ENCODE results near the gene OTOS.

- no peak for TF ChIP-seq GABPA (IDR thresholded peaks at IDR 0.05 in 1 of 2, conservative IDR thresholded peaks at IDR 0.05 in 1 of 2)
- TF ChIP-seq, protein P1, sequence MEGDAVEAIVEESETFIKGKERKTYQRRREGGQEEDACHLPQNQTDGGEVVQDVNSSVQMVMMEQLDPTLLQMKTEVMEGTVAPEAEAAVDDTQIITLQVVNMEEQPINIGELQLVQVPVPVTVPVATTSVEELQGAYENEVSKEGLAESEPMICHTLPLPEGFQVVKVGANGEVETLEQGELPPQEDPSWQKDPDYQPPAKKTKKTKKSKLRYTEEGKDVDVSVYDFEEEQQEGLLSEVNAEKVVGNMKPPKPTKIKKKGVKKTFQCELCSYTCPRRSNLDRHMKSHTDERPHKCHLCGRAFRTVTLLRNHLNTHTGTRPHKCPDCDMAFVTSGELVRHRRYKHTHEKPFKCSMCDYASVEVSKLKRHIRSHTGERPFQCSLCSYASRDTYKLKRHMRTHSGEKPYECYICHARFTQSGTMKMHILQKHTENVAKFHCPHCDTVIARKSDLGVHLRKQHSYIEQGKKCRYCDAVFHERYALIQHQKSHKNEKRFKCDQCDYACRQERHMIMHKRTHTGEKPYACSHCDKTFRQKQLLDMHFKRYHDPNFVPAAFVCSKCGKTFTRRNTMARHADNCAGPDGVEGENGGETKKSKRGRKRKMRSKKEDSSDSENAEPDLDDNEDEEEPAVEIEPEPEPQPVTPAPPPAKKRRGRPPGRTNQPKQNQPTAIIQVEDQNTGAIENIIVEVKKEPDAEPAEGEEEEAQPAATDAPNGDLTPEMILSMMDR (IDR thresholded peaks at IDR 0.05; ENCODE audit: low read depth, low read length, missing input control), result no peak
- no peak for TF ChIP-seq MAX (IDR thresholded peaks at IDR 0.05)
- no peak for TF ChIP-seq YY1 (IDR thresholded peaks at IDR 0.05)
- TF ChIP-seq TAF1 (conservative IDR thresholded peaks at IDR 0.05), result no peak
- TF ChIP-seq, protein P2, sequence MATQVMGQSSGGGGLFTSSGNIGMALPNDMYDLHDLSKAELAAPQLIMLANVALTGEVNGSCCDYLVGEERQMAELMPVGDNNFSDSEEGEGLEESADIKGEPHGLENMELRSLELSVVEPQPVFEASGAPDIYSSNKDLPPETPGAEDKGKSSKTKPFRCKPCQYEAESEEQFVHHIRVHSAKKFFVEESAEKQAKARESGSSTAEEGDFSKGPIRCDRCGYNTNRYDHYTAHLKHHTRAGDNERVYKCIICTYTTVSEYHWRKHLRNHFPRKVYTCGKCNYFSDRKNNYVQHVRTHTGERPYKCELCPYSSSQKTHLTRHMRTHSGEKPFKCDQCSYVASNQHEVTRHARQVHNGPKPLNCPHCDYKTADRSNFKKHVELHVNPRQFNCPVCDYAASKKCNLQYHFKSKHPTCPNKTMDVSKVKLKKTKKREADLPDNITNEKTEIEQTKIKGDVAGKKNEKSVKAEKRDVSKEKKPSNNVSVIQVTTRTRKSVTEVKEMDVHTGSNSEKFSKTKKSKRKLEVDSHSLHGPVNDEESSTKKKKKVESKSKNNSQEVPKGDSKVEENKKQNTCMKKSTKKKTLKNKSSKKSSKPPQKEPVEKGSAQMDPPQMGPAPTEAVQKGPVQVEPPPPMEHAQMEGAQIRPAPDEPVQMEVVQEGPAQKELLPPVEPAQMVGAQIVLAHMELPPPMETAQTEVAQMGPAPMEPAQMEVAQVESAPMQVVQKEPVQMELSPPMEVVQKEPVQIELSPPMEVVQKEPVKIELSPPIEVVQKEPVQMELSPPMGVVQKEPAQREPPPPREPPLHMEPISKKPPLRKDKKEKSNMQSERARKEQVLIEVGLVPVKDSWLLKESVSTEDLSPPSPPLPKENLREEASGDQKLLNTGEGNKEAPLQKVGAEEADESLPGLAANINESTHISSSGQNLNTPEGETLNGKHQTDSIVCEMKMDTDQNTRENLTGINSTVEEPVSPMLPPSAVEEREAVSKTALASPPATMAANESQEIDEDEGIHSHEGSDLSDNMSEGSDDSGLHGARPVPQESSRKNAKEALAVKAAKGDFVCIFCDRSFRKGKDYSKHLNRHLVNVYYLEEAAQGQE (IDR thresholded peaks at IDR 0.05), result no peak
- TF ChIP-seq RAD21 (IDR thresholded peaks at IDR 0.05), result no peak
These were observed 7.6 kb upstream of the OTOS start for GRCh38 chr2:240147911-240148587.

Measured in liver (tissue), 3 donors.